ENCODE data around the gene NPR2. TPM values are rescaled to one million over a fixed set of nuclear protein-coding genes. Genes with fewer than 3 reads are reported as not detected.

The NPR2 gene
- total RNA-seq, 1 donor from 2014 or later = 7.9 TPM

DNA sequence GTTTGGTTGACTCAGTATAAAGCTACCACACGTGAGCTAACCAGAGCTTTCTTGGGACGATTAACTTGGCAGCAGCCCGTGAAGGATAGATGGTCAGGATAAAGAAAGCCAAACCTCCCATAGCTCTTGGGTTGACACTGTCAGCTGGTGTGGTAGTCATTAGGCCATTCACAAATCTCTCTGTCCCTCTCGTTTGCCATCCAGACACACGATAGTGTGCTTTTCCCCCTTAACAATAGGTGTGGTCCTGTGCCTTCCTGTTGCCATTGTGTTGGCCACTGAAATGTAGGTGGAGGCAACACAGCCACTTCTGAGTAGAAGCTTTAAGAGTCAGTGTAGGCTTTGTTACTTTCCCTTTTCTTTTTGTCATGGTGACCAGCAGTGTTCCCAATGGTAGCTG lies 67.1 kb downstream of the NPR2 start:
- DNase-seq (ENCODE audit: low read depth) = no peak
- H3K36me3 ChIP-seq (ENCODE audit: control insufficient read depth, insufficient read depth, low read length) = no peaks in the 10 kb centered on the region
- peak; percentile 73 for FAIRE-seq
- H3K27me3 ChIP-seq (ENCODE audit: control insufficient read depth, insufficient read depth, low read length) = peaks cover 12% of the 10 kb centered on the region
- H3K4me3 ChIP-seq (ENCODE audit: low read depth, low read length) = no peak overlapping the region
- TF ChIP-seq, protein P1, sequence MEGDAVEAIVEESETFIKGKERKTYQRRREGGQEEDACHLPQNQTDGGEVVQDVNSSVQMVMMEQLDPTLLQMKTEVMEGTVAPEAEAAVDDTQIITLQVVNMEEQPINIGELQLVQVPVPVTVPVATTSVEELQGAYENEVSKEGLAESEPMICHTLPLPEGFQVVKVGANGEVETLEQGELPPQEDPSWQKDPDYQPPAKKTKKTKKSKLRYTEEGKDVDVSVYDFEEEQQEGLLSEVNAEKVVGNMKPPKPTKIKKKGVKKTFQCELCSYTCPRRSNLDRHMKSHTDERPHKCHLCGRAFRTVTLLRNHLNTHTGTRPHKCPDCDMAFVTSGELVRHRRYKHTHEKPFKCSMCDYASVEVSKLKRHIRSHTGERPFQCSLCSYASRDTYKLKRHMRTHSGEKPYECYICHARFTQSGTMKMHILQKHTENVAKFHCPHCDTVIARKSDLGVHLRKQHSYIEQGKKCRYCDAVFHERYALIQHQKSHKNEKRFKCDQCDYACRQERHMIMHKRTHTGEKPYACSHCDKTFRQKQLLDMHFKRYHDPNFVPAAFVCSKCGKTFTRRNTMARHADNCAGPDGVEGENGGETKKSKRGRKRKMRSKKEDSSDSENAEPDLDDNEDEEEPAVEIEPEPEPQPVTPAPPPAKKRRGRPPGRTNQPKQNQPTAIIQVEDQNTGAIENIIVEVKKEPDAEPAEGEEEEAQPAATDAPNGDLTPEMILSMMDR (IDR thresholded peaks at IDR 0.05; ENCODE audit: insufficient read depth, low read length, severe bottlenecking) = no peak

Other genes with a start within 250 kb of the NPR2 start
- 6.6 and 8.2 TPM in 2 replicates for gene TESK1, start 186.3 kb upstream of the NPR2 start, total RNA-seq
- gene CD72, start 173.2 kb upstream of the NPR2 start, total RNA-seq = 0.79 and 0.90 TPM in 2 replicates
- not detected in 2 replicates for gene SIT1, start 140.7 kb upstream of the NPR2 start, total RNA-seq
- gene RMRP, start 133.6 kb upstream of the NPR2 start, total RNA-seq = 15,881 and 37,648 TPM in 2 replicates
- gene CCDC107, start 133.3 kb upstream of the NPR2 start, total RNA-seq = 11.4 and 13.7 TPM in 2 replicates
- gene ARHGEF39, start 126.4 kb upstream of the NPR2 start, total RNA-seq = 0.13 and 0.79 TPM in 2 replicates
- gene CA9, start 117.7 kb upstream of the NPR2 start, total RNA-seq = 3.2 and 28.5 TPM in 2 replicates
- 46.1 and 57.7 TPM in 2 replicates for gene TPM2, start 101.7 kb upstream of the NPR2 start, total RNA-seq
- gene TLN1, start 59.4 kb upstream of the NPR2 start, total RNA-seq = 71.0 and 79.0 TPM in 2 replicates
- gene CREB3, start 58.9 kb upstream of the NPR2 start, total RNA-seq = 45.4 and 57.9 TPM in 2 replicates
- gene GBA2, start 42.4 kb upstream of the NPR2 start, total RNA-seq = 34.8 and 37.9 TPM in 2 replicates
- gene RGP1, start 42.3 kb upstream of the NPR2 start, total RNA-seq = 11.8 and 16.8 TPM in 2 replicates
- not detected in 2 replicates for gene MSMP, start 37.3 kb upstream of the NPR2 start, total RNA-seq
- gene SPAG8, start 20.7 kb downstream of the NPR2 start, total RNA-seq = 0.13 and 0.26 TPM in 2 replicates
- 22.6 and 22.7 TPM in 2 replicates for gene HINT2, start 23.5 kb downstream of the NPR2 start, total RNA-seq
- gene FAM221B, start 37.1 kb downstream of the NPR2 start, total RNA-seq = not detected in 2 replicates
- gene TMEM8B, start 37.6 kb downstream of the NPR2 start, total RNA-seq = 0.79 and 1.5 TPM in 2 replicates
- gene OR13J1, start 78.8 kb downstream of the NPR2 start, total RNA-seq = not detected in 2 replicates
- gene HRCT1, start 114.6 kb downstream of the NPR2 start, total RNA-seq = 0.26 TPM in 1 of 2 replicates, not detected in the other
- gene SPAAR, start 117.9 kb downstream of the NPR2 start, total RNA-seq = not detected in 2 replicates
- gene OR2S2, start 166.6 kb downstream of the NPR2 start, total RNA-seq = not detected in 2 replicates
- 1.3 and 1.4 TPM in 2 replicates for gene RECK, start 245.3 kb downstream of the NPR2 start, total RNA-seq